ENCODE data around the gene POLR3H.
A peak's percentile ranks its signal among the peaks of the same experiment; 100 is the strongest.

- TF ChIP-seq CTCF (IDR thresholded peaks at IDR 0.05; ENCODE audit: borderline replicate concordance, extremely low read depth, low read length, poor library complexity, severe bottlenecking) (peak; percentile 56), EZH2 (IDR thresholded peaks at IDR 0.05; ENCODE audit: borderline replicate concordance, low read depth, low read length, severe bottlenecking) (no peak)
Measured at GRCh38 chr22:41501209-41501608, 43.1 kb downstream of the POLR3H start.

All from DND-41 (cell line).